Activated CD8-positive, alpha-beta T cell treated with anti-CD3 and anti-CD28 coated beads, Interleukin-2, amount 10 ng/mL, durations not matched to agents 7 days and 5 days (primary cell): ENCODE measurements around the gene PCDH17. TPM values are rescaled to one million over a fixed set of nuclear protein-coding genes. Genes with fewer than 3 reads are reported as not detected.

Experiments
- ATAC-seq: fragments of 150-1000 bp; cut with Tn5 transposase; one replicate; pipeline ENCODE4 v1.10.0; 2021; ENCODE audit warnings: moderate library complexity
- CTCF ChIA-PET: fragments of 350-600 bp; sonication (Branson Sonifier 250); formaldehyde crosslinking; loops from one replicate; lab custom pipeline; 2021; ENCODE audit warnings: antibody characterized with exemption; lab: Charles Lee
- POLR2A ChIA-PET: fragments of 350-600 bp; sonication (Branson Sonifier 250); formaldehyde crosslinking; loops from one replicate; lab custom pipeline; 2021; ENCODE audit warnings: antibody characterized with exemption; lab: Charles Lee
- DNase-seq: peaks from one replicate; pipeline ENCODE4 v3.0.0-alpha.2; 2020
- H3K27ac Mint-ChIP-seq: one replicate; pipeline ENCODE4 v1.8.0; 2021; ENCODE audit warnings: mild to moderate bottlenecking, mixed read lengths
- H3K27me3 Mint-ChIP-seq: one replicate; pipeline ENCODE4 v1.8.0; 2021; ENCODE audit warnings: low read depth, mixed read lengths
- H3K36me3 Mint-ChIP-seq: one replicate; pipeline ENCODE4 v1.8.0; 2021; ENCODE audit warnings: low read depth, mixed read lengths
- H3K4me1 Mint-ChIP-seq: one replicate; pipeline ENCODE4 v1.8.0; 2021; ENCODE audit warnings: low read depth, mixed read lengths
- H3K4me3 Mint-ChIP-seq: one replicate; pipeline ENCODE4 v1.8.0; 2021; ENCODE audit warnings: mild to moderate bottlenecking, mixed read lengths
- H3K9me3 Mint-ChIP-seq: one replicate; pipeline ENCODE4 v1.8.0; 2022; ENCODE audit warnings: mixed read lengths; ENCODE audit not compliant: insufficient read depth
- total RNA-seq, 2 experiments: library from RNA; stranded (reverse); gene quantifications; one replicate each; pipeline ENCODE4 v1.2.3, GENCODE V29; 2021

Gene PCDH17
- total RNA-seq, 2 experiments from 2014 or later: not detected

GRCh38 chr13:57763689-57764088 is 132.1 kb downstream of the PCDH17 start:
- Mint-ChIP-seq H3K9me3 (peaks cover 5% of the 10 kb centered on the region), H3K4me1 (no peaks in the 10 kb centered on the region), H3K27ac (no peak overlapping the region), H3K27me3 (no peaks in the 10 kb centered on the region), H3K36me3 (no peaks in the 10 kb centered on the region), H3K4me3 (no peak overlapping the region)
- no peak for ATAC-seq
- POLR2A ChIA-PET: no interaction called here
- CTCF ChIA-PET: no interaction called here
- no peak for DNase-seq
